EH (cell line): ENCODE data around the gene CCNG2.
"Not testable (repeated sequence)": the region's sequence is repeated elsewhere in the genome, so short reads cannot be mapped to it uniquely, and the experiment has no call there.

Source experiments
- DNase-seq: peaks from one replicate; pipeline ENCODE4 v3.0.0-alpha.2; 2015; ENCODE audit warnings: low read depth

The CCNG2 gene

GRCh38 chr4:77156912-77157858 is at the start of gene CCNG2:
CCNG2 (plus strand) TSS chr4:77157207; CDS start chr4:77158533, 1,326 bp downstream.
- DNase-seq = peak; percentile 49

GRCh38 chr4:77110730-77111129 is 46.3 kb upstream of the CCNG2 start:
- no peak for DNase-seq

- DNase-seq = no peak
Observed at GRCh38 chr4:77113069-77113468, 43.9 kb upstream of the CCNG2 start.

- no peak for DNase-seq
Observed at GRCh38 chr4:77117721-77118120, 39.3 kb upstream of the CCNG2 start.

GRCh38 chr4:77120886-77121508 is 36.0 kb upstream of the CCNG2 start:
- no peak for DNase-seq

- DNase-seq = no peak
Observed at GRCh38 chr4:77121736-77122240, 35.2 kb upstream of the CCNG2 start.

- no peak for DNase-seq
Observed at GRCh38 chr4:77122656-77123055, 34.4 kb upstream of the CCNG2 start.

GRCh38 chr4:77123411-77123810 is 33.6 kb upstream of the CCNG2 start:
- no peak for DNase-seq

GRCh38 chr4:77124576-77124975 is 32.4 kb upstream of the CCNG2 start:
- DNase-seq = no peak

GRCh38 chr4:77125961-77126360 is 31.0 kb upstream of the CCNG2 start:
- DNase-seq = no peak

GRCh38 chr4:77126809-77127208 is 30.2 kb upstream of the CCNG2 start:
- no peak for DNase-seq

- DNase-seq = no peak
Observed at GRCh38 chr4:77127215-77127614, 29.8 kb upstream of the CCNG2 start.

- DNase-seq = no peak
Observed at GRCh38 chr4:77127837-77128621, 29.0 kb upstream of the CCNG2 start.

- peak; percentile 7 for DNase-seq
Observed at GRCh38 chr4:77132652-77133312, 24.2 kb upstream of the CCNG2 start.

- DNase-seq = not testable (repeated sequence)
Observed at GRCh38 chr4:77137448-77137847, 19.6 kb upstream of the CCNG2 start.

- DNase-seq = no peak
Observed at GRCh38 chr4:77141964-77142645, 14.9 kb upstream of the CCNG2 start.

GRCh38 chr4:77142646-77143028 is 14.4 kb upstream of the CCNG2 start:
- no peak for DNase-seq

- no peak for DNase-seq
Observed at GRCh38 chr4:77143091-77143490, 13.9 kb upstream of the CCNG2 start.

GRCh38 chr4:77145842-77146185 is 11.2 kb upstream of the CCNG2 start:
- DNase-seq = no peak

GRCh38 chr4:77146186-77147078 is 10.6 kb upstream of the CCNG2 start:
- DNase-seq = peak; percentile 50
